Measurements from ENCODE around the gene TTC1.

- TF ChIP-seq ZNF274 (IDR thresholded peaks at IDR 0.05; ENCODE audit: low read depth, low read length) (no peak), SUZ12 (IDR thresholded peaks at IDR 0.05; ENCODE audit: extremely low read depth, insufficient read depth, insufficient read length) (no peak), YY1 (IDR thresholded peaks at IDR 0.05; ENCODE audit: insufficient read depth, insufficient read length) (no peak)
Measured at GRCh38 chr5:160020964-160021363, 12.0 kb downstream of the TTC1 start.

Data from NT2/D1 (cell line).